ENCODE measurements around the gene RNF6. TPM values are rescaled to one million over a fixed set of nuclear protein-coding genes. Genes with fewer than 3 reads are reported as not detected.

RNF6 gene
- total RNA-seq, 1 donor from 2014 or later = 39.8 TPM

DNA sequence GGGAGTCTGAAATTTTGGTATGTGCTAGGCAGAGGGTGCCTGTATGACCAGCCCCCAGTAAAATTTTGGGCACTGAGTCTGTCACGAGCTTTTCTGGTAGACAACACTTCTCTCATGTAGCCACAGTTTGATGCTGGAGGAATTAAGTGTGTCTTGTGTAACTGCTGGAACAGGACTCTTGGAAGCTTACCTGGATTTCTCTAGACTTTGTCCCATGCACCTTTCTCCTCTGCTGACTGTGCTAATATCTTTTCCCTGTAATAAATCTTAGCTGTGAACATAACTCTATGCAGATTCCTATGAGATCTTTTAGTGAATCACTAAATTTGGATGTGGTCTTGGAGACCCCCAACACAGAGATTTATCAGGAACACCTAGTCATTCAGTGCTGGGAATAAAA is 13.8 kb downstream of the RNF6 start:
- no peaks in the 10 kb centered on the region for H3K27me3 ChIP-seq (ENCODE audit: control insufficient read depth, insufficient read depth, low read length)
- TF ChIP-seq, protein P1, sequence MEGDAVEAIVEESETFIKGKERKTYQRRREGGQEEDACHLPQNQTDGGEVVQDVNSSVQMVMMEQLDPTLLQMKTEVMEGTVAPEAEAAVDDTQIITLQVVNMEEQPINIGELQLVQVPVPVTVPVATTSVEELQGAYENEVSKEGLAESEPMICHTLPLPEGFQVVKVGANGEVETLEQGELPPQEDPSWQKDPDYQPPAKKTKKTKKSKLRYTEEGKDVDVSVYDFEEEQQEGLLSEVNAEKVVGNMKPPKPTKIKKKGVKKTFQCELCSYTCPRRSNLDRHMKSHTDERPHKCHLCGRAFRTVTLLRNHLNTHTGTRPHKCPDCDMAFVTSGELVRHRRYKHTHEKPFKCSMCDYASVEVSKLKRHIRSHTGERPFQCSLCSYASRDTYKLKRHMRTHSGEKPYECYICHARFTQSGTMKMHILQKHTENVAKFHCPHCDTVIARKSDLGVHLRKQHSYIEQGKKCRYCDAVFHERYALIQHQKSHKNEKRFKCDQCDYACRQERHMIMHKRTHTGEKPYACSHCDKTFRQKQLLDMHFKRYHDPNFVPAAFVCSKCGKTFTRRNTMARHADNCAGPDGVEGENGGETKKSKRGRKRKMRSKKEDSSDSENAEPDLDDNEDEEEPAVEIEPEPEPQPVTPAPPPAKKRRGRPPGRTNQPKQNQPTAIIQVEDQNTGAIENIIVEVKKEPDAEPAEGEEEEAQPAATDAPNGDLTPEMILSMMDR (IDR thresholded peaks at IDR 0.05; ENCODE audit: insufficient read depth, low read length, poor library complexity, severe bottlenecking) = no peak
- DNase-seq (ENCODE audit: low read depth) = no peak
- H3K36me3 ChIP-seq (ENCODE audit: control insufficient read depth, insufficient read depth, low read length) = peaks cover 1% of the 10 kb centered on the region
- no peak overlapping the region for H3K4me3 ChIP-seq (ENCODE audit: low read depth, low read length)

DNA sequence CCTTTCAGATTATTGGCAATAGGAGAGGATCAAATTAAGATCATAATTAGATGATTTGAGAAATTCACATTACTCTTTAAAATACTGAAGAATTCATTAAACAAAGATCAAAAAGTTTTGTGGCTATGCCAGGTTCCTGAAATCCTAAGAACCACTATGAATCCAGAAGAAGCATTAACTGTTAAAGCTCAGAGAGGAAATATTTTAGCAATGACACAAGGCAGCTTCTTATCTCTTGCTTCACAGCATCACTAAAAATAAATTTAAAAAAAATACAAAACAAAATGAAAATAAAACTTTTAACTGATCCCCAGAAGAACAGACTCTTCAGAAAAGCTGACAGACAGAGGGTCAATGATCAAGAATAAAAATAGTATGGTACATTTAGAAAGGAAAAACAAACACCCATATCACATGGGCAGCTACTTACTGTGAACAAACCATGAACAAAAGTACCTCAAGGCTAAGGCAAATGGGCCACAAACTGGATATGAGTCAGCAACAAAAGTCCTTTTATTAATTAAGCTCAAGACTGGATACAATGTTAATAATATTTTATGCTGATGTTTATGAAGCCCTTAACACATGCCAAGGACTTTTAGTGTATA is 19.6 kb downstream of the RNF6 start:
- DNase-seq (ENCODE audit: low read depth) = no peak
- TF ChIP-seq, protein P1 (IDR thresholded peaks at IDR 0.05; ENCODE audit: insufficient read depth, low read length, poor library complexity, severe bottlenecking) = no peak
- H3K27me3 ChIP-seq (ENCODE audit: control insufficient read depth, insufficient read depth, low read length) = no peaks in the 10 kb centered on the region
- no peak overlapping the region for H3K4me3 ChIP-seq (ENCODE audit: low read depth, low read length)
- H3K36me3 ChIP-seq (ENCODE audit: control insufficient read depth, insufficient read depth, low read length) = no peaks in the 10 kb centered on the region

DNA sequence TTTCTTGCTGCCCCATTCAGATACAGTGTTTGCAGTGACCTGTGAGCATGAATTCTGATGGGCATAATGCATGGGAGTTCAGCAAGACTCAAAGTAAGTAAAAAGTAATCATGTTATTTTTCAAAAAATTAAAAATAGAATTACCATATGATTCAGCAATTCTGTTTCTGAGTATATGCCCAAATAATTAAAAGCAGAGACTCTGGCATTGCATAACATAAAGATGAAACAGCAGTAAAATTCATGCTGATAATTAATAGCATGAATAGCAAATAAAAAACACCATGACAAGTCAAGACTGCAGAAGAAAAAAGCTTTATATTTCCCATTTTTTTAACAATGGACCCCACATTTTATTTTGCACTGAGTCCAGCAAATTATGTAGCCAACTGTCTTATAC is 21.3 kb downstream of the RNF6 start:
- H3K36me3 ChIP-seq (ENCODE audit: control insufficient read depth, insufficient read depth, low read length) = no peaks in the 10 kb centered on the region
- TF ChIP-seq, protein P1 (IDR thresholded peaks at IDR 0.05; ENCODE audit: insufficient read depth, low read length, poor library complexity, severe bottlenecking) = no peak
- H3K27me3 ChIP-seq (ENCODE audit: control insufficient read depth, insufficient read depth, low read length) = no peaks in the 10 kb centered on the region
- H3K4me3 ChIP-seq (ENCODE audit: low read depth, low read length) = no peak overlapping the region
- DNase-seq (ENCODE audit: low read depth) = no peak

DNA sequence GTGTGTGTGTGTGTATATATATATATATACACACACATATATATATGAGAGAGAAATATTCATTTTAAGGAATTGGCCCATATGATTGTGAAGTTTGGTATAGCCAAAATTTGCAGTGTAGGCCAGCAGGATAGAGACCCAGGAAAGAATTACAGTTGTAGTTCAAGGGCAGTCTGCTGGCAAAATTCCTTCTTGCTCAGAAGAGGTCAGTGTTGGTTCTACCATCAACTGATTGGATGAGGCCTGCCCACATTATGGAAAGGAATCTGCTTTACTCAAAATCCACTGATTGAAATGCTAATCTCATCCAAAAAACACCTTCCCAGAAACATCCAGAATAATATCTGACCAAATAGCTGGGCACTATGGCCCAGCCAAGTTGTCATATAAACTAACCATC is 24.0 kb downstream of the RNF6 start:
- Histone ChIP-seq H3K36me3 (ENCODE audit: control insufficient read depth, insufficient read depth, low read length) (no peaks in the 10 kb centered on the region), H3K27me3 (ENCODE audit: control insufficient read depth, insufficient read depth, low read length) (no peaks in the 10 kb centered on the region), H3K4me3 (ENCODE audit: low read depth, low read length) (no peak overlapping the region)
- DNase-seq (ENCODE audit: low read depth) = no peak
- TF ChIP-seq, protein P1 (IDR thresholded peaks at IDR 0.05; ENCODE audit: insufficient read depth, low read length, poor library complexity, severe bottlenecking) = no peak

DNA sequence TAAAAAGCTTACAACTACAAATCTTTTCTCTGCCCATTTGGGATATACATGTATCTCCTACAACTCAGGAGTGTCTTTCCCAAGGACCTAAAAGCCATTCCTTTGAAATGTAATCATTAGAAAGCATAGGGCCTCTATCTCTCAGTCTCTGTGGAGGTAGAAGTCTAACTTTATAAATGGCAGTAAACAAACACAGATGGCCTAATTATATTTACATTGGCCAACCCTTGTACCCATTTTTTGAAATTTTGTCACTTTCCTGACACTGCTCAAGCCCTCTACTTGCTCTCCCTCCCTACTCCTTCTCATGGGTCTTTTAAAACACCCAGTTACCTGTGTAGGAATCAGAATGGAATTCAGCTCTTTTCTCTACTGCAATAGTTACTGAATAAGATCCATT is 24.8 kb downstream of the RNF6 start:
- no peaks in the 10 kb centered on the region for H3K27me3 ChIP-seq (ENCODE audit: control insufficient read depth, insufficient read depth, low read length)
- TF ChIP-seq, protein P1 (IDR thresholded peaks at IDR 0.05; ENCODE audit: insufficient read depth, low read length, poor library complexity, severe bottlenecking) = no peak
- H3K36me3 ChIP-seq (ENCODE audit: control insufficient read depth, insufficient read depth, low read length) = no peaks in the 10 kb centered on the region
- no peak for DNase-seq (ENCODE audit: low read depth)
- H3K4me3 ChIP-seq (ENCODE audit: low read depth, low read length) = no peak overlapping the region

DNA sequence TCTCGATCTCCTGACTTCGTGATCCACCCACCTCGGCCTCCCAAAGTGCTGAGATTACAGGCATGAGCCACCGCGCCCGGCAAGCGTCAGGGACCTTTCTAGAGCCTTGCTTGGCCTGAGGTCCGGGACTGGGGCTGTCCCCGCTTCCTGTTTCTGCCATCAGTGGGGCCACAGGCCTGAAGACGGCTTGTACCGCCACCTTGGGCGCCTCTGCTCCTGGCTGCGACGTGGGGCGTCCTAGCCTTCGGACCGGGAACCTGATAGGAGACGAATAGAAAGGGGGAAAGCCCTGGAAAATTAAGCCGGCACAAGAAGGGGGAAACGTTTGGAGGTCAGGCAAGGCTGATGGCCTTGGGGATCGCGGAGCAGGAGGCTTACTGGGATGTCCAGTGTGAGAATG is 35.1 kb downstream of the RNF6 start:
- DNase-seq (ENCODE audit: low read depth) = no peak
- TF ChIP-seq, protein P1 (IDR thresholded peaks at IDR 0.05; ENCODE audit: insufficient read depth, low read length, poor library complexity, severe bottlenecking) = no peak
- Histone ChIP-seq H3K27me3 (ENCODE audit: control insufficient read depth, insufficient read depth, low read length) (no peaks in the 10 kb centered on the region), H3K36me3 (ENCODE audit: control insufficient read depth, insufficient read depth, low read length) (no peaks in the 10 kb centered on the region), H3K4me3 (ENCODE audit: low read depth, low read length) (peak overlapping the region; percentile 19)
